KG1 (cell line): ENCODE results near the gene GART.

Source experiments
- DNase-seq: peaks from one replicate; lab custom pipeline; 2025; lab: John Stamatoyannopoulos, UW

Gene GART

GRCh38 chr21:33461538-33462250, 80.2 kb downstream of the GART start:
- no peak for DNase-seq

- DNase-seq: no peak
These were observed 83.1 kb downstream of the GART start for GRCh38 chr21:33458861-33459260.

- no peak for DNase-seq
These were observed 86.1 kb downstream of the GART start for GRCh38 chr21:33455686-33456446.
